ENCODE measurements around the gene LYST. TPM values are rescaled to one million over a fixed set of nuclear protein-coding genes. Genes with fewer than 3 reads are reported as not detected.

The LYST gene
- total and polyA plus RNA-seq, 10 of the 15 experiments (the other 5 are each of a cell fraction or from before 2014, with no cell fraction given): 3.3 to 28.1 (median 5.6) TPM

DNA sequence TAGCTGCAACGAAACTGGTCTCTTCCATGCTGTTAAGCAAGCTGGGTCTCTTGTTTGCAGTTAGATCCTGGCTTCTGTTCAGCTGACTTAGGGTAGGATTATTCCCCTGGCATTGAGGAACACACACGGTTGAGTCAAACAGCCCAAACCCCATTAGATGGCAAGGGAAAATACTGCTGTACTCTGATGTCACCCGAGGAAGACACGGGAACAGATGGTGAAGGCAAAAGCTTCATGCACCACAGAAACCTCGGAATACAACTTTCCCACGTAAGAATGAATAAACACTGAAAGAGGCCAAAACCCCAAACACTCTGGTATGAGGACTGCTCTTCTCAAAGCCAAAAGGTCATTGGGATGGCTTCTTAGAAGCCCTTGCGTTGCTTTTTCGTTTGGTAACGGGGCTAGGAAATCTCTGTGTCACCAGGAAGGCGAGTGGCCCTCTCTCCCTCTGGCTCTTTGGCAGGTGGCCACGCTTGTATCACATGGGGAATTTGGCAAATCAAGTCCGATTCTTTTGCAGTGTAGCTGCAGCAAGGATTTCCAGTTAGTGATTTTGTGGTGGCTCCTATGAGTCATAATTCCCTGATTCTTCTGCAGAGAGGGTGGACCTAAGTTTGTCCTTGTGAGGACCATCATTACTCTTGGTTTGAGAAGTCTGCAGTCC lies 16.7 kb upstream of the LYST start (continued):
- TF ChIP-seq, protein P1, sequence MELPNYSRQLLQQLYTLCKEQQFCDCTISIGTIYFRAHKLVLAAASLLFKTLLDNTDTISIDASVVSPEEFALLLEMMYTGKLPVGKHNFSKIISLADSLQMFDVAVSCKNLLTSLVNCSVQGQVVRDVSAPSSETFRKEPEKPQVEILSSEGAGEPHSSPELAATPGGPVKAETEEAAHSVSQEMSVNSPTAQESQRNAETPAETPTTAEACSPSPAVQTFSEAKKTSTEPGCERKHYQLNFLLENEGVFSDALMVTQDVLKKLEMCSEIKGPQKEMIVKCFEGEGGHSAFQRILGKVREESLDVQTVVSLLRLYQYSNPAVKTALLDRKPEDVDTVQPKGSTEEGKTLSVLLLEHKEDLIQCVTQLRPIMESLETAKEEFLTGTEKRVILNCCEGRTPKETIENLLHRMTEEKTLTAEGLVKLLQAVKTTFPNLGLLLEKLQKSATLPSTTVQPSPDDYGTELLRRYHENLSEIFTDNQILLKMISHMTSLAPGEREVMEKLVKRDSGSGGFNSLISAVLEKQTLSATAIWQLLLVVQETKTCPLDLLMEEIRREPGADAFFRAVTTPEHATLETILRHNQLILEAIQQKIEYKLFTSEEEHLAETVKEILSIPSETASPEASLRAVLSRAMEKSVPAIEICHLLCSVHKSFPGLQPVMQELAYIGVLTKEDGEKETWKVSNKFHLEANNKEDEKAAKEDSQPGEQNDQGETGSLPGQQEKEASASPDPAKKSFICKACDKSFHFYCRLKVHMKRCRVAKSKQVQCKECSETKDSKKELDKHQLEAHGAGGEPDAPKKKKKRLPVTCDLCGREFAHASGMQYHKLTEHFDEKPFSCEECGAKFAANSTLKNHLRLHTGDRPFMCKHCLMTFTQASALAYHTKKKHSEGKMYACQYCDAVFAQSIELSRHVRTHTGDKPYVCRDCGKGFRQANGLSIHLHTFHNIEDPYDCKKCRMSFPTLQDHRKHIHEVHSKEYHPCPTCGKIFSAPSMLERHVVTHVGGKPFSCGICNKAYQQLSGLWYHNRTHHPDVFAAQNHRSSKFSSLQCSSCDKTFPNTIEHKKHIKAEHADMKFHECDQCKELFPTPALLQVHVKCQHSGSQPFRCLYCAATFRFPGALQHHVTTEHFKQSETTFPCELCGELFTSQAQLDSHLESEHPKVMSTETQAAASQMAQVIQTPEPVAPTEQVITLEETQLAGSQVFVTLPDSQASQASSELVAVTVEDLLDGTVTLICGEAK (IDR thresholded peaks at IDR 0.05; ENCODE audit: borderline replicate concordance): no peak
- TF ChIP-seq PML (IDR thresholded peaks at IDR 0.05; ENCODE audit: low read length): no peak
- TF ChIP-seq RUNX3 (IDR thresholded peaks at IDR 0.05; ENCODE audit: low read length): peak; percentile 72
- no peak for TF ChIP-seq STAT3 (IDR thresholded peaks at IDR 0.05; ENCODE audit: low read depth, low read length)
- no peak for TF ChIP-seq NR2C2 (IDR thresholded peaks at IDR 0.05; ENCODE audit: borderline replicate concordance, control insufficient read depth, insufficient read length, low read depth)
- peak; percentile 72 to 77 for TF ChIP-seq IKZF2 (IDR thresholded peaks at IDR 0.05)
- no peak for TF ChIP-seq SUPT20H (IDR thresholded peaks at IDR 0.05; ENCODE audit: borderline replicate concordance, control insufficient read depth, low read depth, low read length)
- no peak for TF ChIP-seq CHD1 (IDR thresholded peaks at IDR 0.05; ENCODE audit: low read depth, low read length)
- TF ChIP-seq, protein P2, sequence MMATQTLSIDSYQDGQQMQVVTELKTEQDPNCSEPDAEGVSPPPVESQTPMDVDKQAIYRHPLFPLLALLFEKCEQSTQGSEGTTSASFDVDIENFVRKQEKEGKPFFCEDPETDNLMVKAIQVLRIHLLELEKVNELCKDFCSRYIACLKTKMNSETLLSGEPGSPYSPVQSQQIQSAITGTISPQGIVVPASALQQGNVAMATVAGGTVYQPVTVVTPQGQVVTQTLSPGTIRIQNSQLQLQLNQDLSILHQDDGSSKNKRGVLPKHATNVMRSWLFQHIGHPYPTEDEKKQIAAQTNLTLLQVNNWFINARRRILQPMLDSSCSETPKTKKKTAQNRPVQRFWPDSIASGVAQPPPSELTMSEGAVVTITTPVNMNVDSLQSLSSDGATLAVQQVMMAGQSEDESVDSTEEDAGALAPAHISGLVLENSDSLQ (IDR thresholded peaks at IDR 0.05): no peak
- TF ChIP-seq ZZZ3 (IDR thresholded peaks at IDR 0.05; ENCODE audit: control insufficient read depth, insufficient read length, low read depth): no peak
- TF ChIP-seq TARDBP (IDR thresholded peaks at IDR 0.05; ENCODE audit: borderline replicate concordance): no peak
- TF ChIP-seq, protein P3, sequence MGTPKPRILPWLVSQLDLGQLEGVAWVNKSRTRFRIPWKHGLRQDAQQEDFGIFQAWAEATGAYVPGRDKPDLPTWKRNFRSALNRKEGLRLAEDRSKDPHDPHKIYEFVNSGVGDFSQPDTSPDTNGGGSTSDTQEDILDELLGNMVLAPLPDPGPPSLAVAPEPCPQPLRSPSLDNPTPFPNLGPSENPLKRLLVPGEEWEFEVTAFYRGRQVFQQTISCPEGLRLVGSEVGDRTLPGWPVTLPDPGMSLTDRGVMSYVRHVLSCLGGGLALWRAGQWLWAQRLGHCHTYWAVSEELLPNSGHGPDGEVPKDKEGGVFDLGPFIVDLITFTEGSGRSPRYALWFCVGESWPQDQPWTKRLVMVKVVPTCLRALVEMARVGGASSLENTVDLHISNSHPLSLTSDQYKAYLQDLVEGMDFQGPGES (IDR thresholded peaks at IDR 0.05): no peak
- TF ChIP-seq POLR2A (IDR thresholded peaks at IDR 0.05; ENCODE audit: low read depth, low read length): no peak
- TF ChIP-seq, protein P4, sequence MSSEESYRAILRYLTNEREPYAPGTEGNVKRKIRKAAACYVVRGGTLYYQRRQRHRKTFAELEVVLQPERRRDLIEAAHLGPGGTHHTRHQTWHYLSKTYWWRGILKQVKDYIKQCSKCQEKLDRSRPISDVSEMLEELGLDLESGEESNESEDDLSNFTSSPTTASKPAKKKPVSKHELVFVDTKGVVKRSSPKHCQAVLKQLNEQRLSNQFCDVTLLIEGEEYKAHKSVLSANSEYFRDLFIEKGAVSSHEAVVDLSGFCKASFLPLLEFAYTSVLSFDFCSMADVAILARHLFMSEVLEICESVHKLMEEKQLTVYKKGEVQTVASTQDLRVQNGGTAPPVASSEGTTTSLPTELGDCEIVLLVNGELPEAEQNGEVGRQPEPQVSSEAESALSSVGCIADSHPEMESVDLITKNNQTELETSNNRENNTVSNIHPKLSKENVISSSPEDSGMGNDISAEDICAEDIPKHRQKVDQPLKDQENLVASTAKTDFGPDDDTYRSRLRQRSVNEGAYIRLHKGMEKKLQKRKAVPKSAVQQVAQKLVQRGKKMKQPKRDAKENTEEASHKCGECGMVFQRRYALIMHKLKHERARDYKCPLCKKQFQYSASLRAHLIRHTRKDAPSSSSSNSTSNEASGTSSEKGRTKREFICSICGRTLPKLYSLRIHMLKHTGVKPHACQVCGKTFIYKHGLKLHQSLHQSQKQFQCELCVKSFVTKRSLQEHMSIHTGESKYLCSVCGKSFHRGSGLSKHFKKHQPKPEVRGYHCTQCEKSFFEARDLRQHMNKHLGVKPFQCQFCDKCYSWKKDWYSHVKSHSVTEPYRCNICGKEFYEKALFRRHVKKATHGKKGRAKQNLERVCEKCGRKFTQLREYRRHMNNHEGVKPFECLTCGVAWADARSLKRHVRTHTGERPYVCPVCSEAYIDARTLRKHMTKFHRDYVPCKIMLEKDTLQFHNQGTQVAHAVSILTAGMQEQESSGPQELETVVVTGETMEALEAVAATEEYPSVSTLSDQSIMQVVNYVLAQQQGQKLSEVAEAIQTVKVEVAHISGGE (CRISPR knock-in tag; IDR thresholded peaks at IDR 0.05): no peak
- TF ChIP-seq EGR1 (IDR thresholded peaks at IDR 0.05; ENCODE audit: borderline replicate concordance in 1 of 2, low read depth in 2 of 2, low read length in 2 of 2): no peak
- no peak; the same call in 1 of the 2 replicates for TF ChIP-seq PAX5 (IDR thresholded peaks at IDR 0.05; ENCODE audit: borderline replicate concordance, low read depth, low read length)
- no peak for TF ChIP-seq BACH1 (IDR thresholded peaks at IDR 0.05; ENCODE audit: borderline replicate concordance)
- no peak for TF ChIP-seq POU2F2 (IDR thresholded peaks at IDR 0.05; ENCODE audit: borderline replicate concordance, low read depth, low read length)
- TF ChIP-seq ZSCAN29 (IDR thresholded peaks at IDR 0.05): no peak
- TF ChIP-seq, protein P5, sequence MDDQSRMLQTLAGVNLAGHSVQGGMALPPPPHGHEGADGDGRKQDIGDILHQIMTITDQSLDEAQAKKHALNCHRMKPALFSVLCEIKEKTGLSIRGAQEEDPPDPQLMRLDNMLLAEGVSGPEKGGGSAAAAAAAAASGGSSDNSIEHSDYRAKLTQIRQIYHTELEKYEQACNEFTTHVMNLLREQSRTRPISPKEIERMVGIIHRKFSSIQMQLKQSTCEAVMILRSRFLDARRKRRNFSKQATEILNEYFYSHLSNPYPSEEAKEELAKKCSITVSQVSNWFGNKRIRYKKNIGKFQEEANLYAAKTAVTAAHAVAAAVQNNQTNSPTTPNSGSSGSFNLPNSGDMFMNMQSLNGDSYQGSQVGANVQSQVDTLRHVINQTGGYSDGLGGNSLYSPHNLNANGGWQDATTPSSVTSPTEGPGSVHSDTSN (IDR thresholded peaks at IDR 0.05; ENCODE audit: insufficient replicate concordance, low read depth, low read length): no peak
